Bronchus fibroblast of lung (primary cell): ENCODE results near the gene GPR42. TPM values are rescaled to one million over a fixed set of nuclear protein-coding genes. Genes with fewer than 3 reads are reported as not detected.

Source experiments
- total RNA-seq: library from RNA; depleted of rRNA; stranded (reverse); fragments of >200 nt; gene quantifications from 2 replicates; pipeline ENCODE4 v1.2.3, GENCODE V29; 2015

GPR42 gene
- total RNA-seq = not detected in 2 replicates

GRCh38 chr19:35370722-35371121, at the start of gene GPR42:
Gene GPR42, plus strand, starts transcription at chr19:35371068. Its CDS starts 292 bp downstream, at chr19:35371360.

GRCh38 chr19:35328851-35329285, 42.0 kb upstream of the GPR42 start, which contains the start of gene CD22:
Gene CD22, plus strand, starts transcription at chr19:35329187. Its CDS starts 2,854 bp downstream, at chr19:35332041.

GRCh38 chr19:35347171-35347929, 23.5 kb upstream of the GPR42 start, which contains the start of gene FFAR1:
Gene FFAR1, plus strand, starts transcription at chr19:35347902. Its CDS starts 3,650 bp downstream, at chr19:35351552.

DNA sequence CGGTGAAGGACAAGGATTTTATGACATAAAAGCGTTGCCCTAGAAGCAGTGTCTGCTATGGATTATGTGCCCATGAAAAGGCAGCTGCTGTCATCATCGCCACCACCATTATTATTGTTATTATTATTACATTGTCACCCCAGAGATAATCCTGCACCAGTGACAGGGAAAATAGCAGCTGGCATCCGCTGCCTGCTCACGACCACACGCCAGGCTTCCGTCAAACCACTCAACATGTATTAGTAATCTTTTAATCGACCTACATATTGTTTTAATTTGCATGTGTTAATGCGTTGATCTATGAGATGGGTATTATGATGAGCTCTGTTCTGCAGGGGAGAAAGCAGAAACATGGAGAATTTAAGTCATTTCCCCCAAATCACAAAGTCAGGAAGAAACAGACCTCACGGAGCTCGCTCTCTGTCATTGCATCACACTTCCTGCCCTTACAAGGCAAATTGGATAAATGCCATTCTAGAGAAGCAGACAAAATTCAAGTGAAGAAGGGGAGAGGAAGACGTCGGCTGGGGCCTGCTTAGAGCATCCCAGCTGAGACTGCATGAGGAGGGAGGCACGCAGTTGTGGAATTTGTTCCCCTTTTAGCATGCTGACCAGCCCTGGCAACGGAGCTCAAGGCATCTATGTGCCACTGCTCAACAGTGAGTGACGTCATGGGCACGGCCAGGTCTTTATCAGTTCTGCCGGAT, 12.8 kb upstream of the GPR42 start, which contains the start of gene FFAR3:
Gene FFAR3, plus strand, starts transcription at position 594 of the 707 bp plus-strand sequence. CDS start 431 bp downstream, outside the sequence.

Other genes with a start within 250 kb of the GPR42 start
- gene LGI4, start 236.0 kb upstream of the GPR42 start, total RNA-seq = not detected in 2 replicates
- gene FXYD1, start 232.2 kb upstream of the GPR42 start, total RNA-seq = 0.50 and 1.8 TPM in 2 replicates
- gene FXYD7, start 227.8 kb upstream of the GPR42 start, total RNA-seq = not detected in 2 replicates
- gene FXYD5, start 216.3 kb upstream of the GPR42 start, total RNA-seq = 120 and 124 TPM in 2 replicates
- gene FAM187B, start 142.3 kb upstream of the GPR42 start, total RNA-seq = not detected in 2 replicates
- gene LSR, start 122.1 kb upstream of the GPR42 start, total RNA-seq = 1.8 and 2.0 TPM in 2 replicates
- 50.1 and 61.5 TPM in 2 replicates for gene USF2, start 102.1 kb upstream of the GPR42 start, total RNA-seq
- gene HAMP, start 88.5 kb upstream of the GPR42 start, total RNA-seq = not detected in 2 replicates
- gene MAG, start 78.9 kb upstream of the GPR42 start, total RNA-seq = not detected in 2 replicates
- under 0.01 TPM in 1 of 2 replicates, not detected in the other for gene CD22, start 41.9 kb upstream of the GPR42 start, total RNA-seq
- gene FFAR1, start 23.2 kb upstream of the GPR42 start, total RNA-seq = not detected in 2 replicates
- not detected in 2 replicates for gene FFAR3, start 12.6 kb upstream of the GPR42 start, total RNA-seq
- gene FFAR2, start 77.2 kb downstream of the GPR42 start, total RNA-seq = not detected in 2 replicates
- gene KRTDAP, start 119.4 kb downstream of the GPR42 start, total RNA-seq = not detected in 2 replicates
- gene DMKN, start 142.6 kb downstream of the GPR42 start, total RNA-seq = 11.3 and 13.5 TPM in 2 replicates
- gene SBSN, start 157.2 kb downstream of the GPR42 start, total RNA-seq = 0.15 TPM in 1 of 2 replicates, not detected in the other
- not detected in 2 replicates for gene GAPDHS, start 162.4 kb downstream of the GPR42 start, total RNA-seq
- 102 and 106 TPM in 2 replicates for gene TMEM147, start 174.6 kb downstream of the GPR42 start, total RNA-seq
- gene ATP4A, start 192.6 kb downstream of the GPR42 start, total RNA-seq = not detected in 2 replicates
- not detected in 2 replicates for gene PMIS2, start 215.1 kb downstream of the GPR42 start, total RNA-seq
- gene HAUS5, start 241.7 kb downstream of the GPR42 start, total RNA-seq = 13.7 and 17.0 TPM in 2 replicates